PC-3 (cell line): ENCODE data around the gene TFF2.

ENCODE experiments used
- EZH2 ChIP-seq: fragments of 300-600 bp; sonication (generic); IDR thresholded peaks from one replicate; pipeline ENCODE4 v1.6.1; 2017; ENCODE audit warnings: antibody characterized with exemption, mild to moderate bottlenecking, low read length; ENCODE audit not compliant: unreplicated experiment
- TF ChIP-seq, protein P1 (sequence below): fragments of 300-600 bp; sonication (generic); conservative IDR thresholded peaks from 2 replicates; pipeline ENCODE4 v1.5.1; 2017; ENCODE audit warnings: antibody characterized with exemption, low read depth, mild to moderate bottlenecking, low read length

GRCh38 chr21:42363312-42363711, 12.5 kb upstream of the TFF2 start:
- TF ChIP-seq EZH2: no peak
- TF ChIP-seq, protein P1, sequence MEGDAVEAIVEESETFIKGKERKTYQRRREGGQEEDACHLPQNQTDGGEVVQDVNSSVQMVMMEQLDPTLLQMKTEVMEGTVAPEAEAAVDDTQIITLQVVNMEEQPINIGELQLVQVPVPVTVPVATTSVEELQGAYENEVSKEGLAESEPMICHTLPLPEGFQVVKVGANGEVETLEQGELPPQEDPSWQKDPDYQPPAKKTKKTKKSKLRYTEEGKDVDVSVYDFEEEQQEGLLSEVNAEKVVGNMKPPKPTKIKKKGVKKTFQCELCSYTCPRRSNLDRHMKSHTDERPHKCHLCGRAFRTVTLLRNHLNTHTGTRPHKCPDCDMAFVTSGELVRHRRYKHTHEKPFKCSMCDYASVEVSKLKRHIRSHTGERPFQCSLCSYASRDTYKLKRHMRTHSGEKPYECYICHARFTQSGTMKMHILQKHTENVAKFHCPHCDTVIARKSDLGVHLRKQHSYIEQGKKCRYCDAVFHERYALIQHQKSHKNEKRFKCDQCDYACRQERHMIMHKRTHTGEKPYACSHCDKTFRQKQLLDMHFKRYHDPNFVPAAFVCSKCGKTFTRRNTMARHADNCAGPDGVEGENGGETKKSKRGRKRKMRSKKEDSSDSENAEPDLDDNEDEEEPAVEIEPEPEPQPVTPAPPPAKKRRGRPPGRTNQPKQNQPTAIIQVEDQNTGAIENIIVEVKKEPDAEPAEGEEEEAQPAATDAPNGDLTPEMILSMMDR: no peak
